Loucy (cell line): ENCODE data around the gene MRTFB.
A peak's percentile ranks its signal among the peaks of the same experiment; 100 is the strongest.

ENCODE experiments used
- H2AFZ ChIP-seq: fragments of 200-600 bp; sonication (generic); 2 replicates; pipeline ENCODE4 v1.6.0; 2016; ENCODE audit warnings: antibody characterized with exemption, mild to moderate bottlenecking, low read length, moderate library complexity
- H3F3A ChIP-seq: fragments of 200-600 bp; 2 replicates; pipeline ENCODE4 v1.6.0; 2016; ENCODE audit warnings: antibody characterized with exemption, low read depth, mild to moderate bottlenecking
- H3K27me3 ChIP-seq: fragments of 200-600 bp; sonication (generic); 2 replicates; pipeline ENCODE4 v1.6.1; 2014; ENCODE audit warnings: low read length, mild to moderate bottlenecking; ENCODE audit not compliant: insufficient read depth, poor library complexity, severe bottlenecking
- H3K36me3 ChIP-seq: fragments of 200-600 bp; sonication (generic); 2 replicates; pipeline ENCODE4 v1.6.1; 2016; ENCODE audit warnings: low read length; ENCODE audit not compliant: insufficient read depth
- H3K4me1 ChIP-seq: fragments of 200-600 bp; sonication (generic); 2 replicates; pipeline ENCODE4 v1.5.1; 2014; ENCODE audit warnings: low read length, mild to moderate bottlenecking; ENCODE audit not compliant: insufficient read depth, poor library complexity, severe bottlenecking
- H3K4me2 ChIP-seq: fragments of 200-600 bp; sonication (generic); 2 replicates; pipeline ENCODE4 v1.6.0; 2014; ENCODE audit warnings: antibody characterized with exemption, low read length, low read depth, mild to moderate bottlenecking; ENCODE audit not compliant: poor library complexity, severe bottlenecking
- H3K4me3 ChIP-seq: fragments of 200-600 bp; sonication (generic); 2 replicates; pipeline ENCODE4 v1.5.1; 2014; ENCODE audit warnings: low read length, mild to moderate bottlenecking, mixed read lengths; ENCODE audit not compliant: poor library complexity, severe bottlenecking
- H3K79me2 ChIP-seq: fragments of 200-600 bp; sonication (generic); 2 replicates; pipeline ENCODE4 v1.6.1; 2014; ENCODE audit warnings: low read length; ENCODE audit not compliant: insufficient read depth
- H3K9ac ChIP-seq: fragments of 200-600 bp; sonication (generic); 2 replicates; pipeline ENCODE4 v1.6.0; 2014; ENCODE audit warnings: mild to moderate bottlenecking, low read depth, low read length, moderate library complexity; ENCODE audit not compliant: poor library complexity, severe bottlenecking
- H3K9me2 ChIP-seq: fragments of 200-600 bp; sonication (generic); replicated peaks from 2 replicates; pipeline ENCODE4 v1.6.1; 2016; ENCODE audit warnings: low read depth, low read length, mixed read lengths
- H3K9me3 ChIP-seq: fragments of 200-600 bp; sonication (generic); 2 replicates; pipeline ENCODE4 v1.6.1; 2014; ENCODE audit warnings: mild to moderate bottlenecking, antibody characterized with exemption, low read length, low read depth; ENCODE audit not compliant: insufficient read depth
- H4K20me1 ChIP-seq: fragments of 200-600 bp; sonication (generic); 2 replicates; pipeline ENCODE4 v1.6.0; 2014; ENCODE audit warnings: antibody characterized with exemption, low read length, mild to moderate bottlenecking; ENCODE audit not compliant: insufficient read depth, poor library complexity, severe bottlenecking
- CTCF ChIP-seq: fragments of 200-600 bp; sonication (generic); conservative IDR thresholded peaks from 2 replicates; pipeline ENCODE4 v1.5.1; 2014; ENCODE audit warnings: mild to moderate bottlenecking, antibody characterized with exemption, low read length
- EZH2phosphoT487 ChIP-seq: fragments of 200-600 bp; IDR thresholded peaks from 2 replicates; pipeline ENCODE4 v1.6.1; 2018; ENCODE audit warnings: antibody characterized with exemption, mild to moderate bottlenecking, moderate library complexity, borderline replicate concordance

The MRTFB gene

GRCh38 chr16:14194721-14195120 lies 123.6 kb downstream of the MRTFB start:
- Histone ChIP-seq H3K4me3 (no peak overlapping the region), H3K36me3 (no peaks in the 10 kb centered on the region), H2AFZ (no peak overlapping the region), H3K9me3 (no peaks in the 10 kb centered on the region), H3K79me2 (no peaks in the 10 kb centered on the region), H3K9me2 (no peaks in the 10 kb centered on the region), H3K9ac (no peak overlapping the region), H4K20me1 (no peaks in the 10 kb centered on the region), H3K4me1 (peaks cover 9% of the 10 kb centered on the region), H3K27me3 (no peaks in the 10 kb centered on the region), H3K4me2 (no peak overlapping the region), H3F3A (no peaks in the 10 kb centered on the region)
- TF ChIP-seq EZH2phosphoT487 (no peak), CTCF (no peak)

- no peak for TF ChIP-seq CTCF
- TF ChIP-seq EZH2phosphoT487 = no peak
- Histone ChIP-seq H2AFZ (peak overlapping the region; percentile 64; the same call in 1 of the 2 replicates), H3K9me3 (no peaks in the 10 kb centered on the region), H3K36me3 (no peaks in the 10 kb centered on the region), H3K27me3 (no peaks in the 10 kb centered on the region), H3K4me2 (peak overlapping the region; percentile 32), H3K4me1 (peaks cover 9% of the 10 kb centered on the region), H3K9ac (no peak overlapping the region), H4K20me1 (no peaks in the 10 kb centered on the region), H3K4me3 (no peak overlapping the region), H3K79me2 (no peaks in the 10 kb centered on the region), H3F3A (no peaks in the 10 kb centered on the region), H3K9me2 (no peaks in the 10 kb centered on the region)
These were observed 124.9 kb downstream of the MRTFB start for GRCh38 chr16:14196011-14196410.

- H3K9ac ChIP-seq = no peak overlapping the region
- peak overlapping the region; percentile 64; the same call in 1 of the 2 replicates for H2AFZ ChIP-seq
- peak overlapping the region; percentile 32 for H3K4me2 ChIP-seq
- H3K9me2 ChIP-seq = no peaks in the 10 kb centered on the region
- no peak for TF ChIP-seq CTCF
- TF ChIP-seq EZH2phosphoT487 = no peak
- no peaks in the 10 kb centered on the region for H3K36me3 ChIP-seq
- no peaks in the 10 kb centered on the region for H3K27me3 ChIP-seq
- H3K79me2 ChIP-seq = no peaks in the 10 kb centered on the region
- no peak overlapping the region for H3K4me3 ChIP-seq
- H3K4me1 ChIP-seq = peaks cover 9% of the 10 kb centered on the region
- H3K9me3 ChIP-seq = no peaks in the 10 kb centered on the region
- H4K20me1 ChIP-seq = no peaks in the 10 kb centered on the region
- no peaks in the 10 kb centered on the region for H3F3A ChIP-seq
These were observed 125.4 kb downstream of the MRTFB start for GRCh38 chr16:14196539-14196938.
